Keratinocyte (primary cell): ENCODE measurements around the gene POMT2.

ENCODE experiments used
- CTCF ChIP-seq, 3 experiments: IDR thresholded peaks in 1 of 3; conservative IDR thresholded peaks in 1 of 3; optimal IDR thresholded peaks in 1 of 3; 2 replicates in 2 of 3; 3 replicates in 1 of 3; pipeline versions ENCODE3 to v1.5.1; 2011; ENCODE audit warnings: low read length in 3 of 3, mild to moderate bottlenecking in 3 of 3, moderate library complexity in 2 of 3, control low read depth in 1 of 3, inconsistent platforms in 1 of 3; ENCODE audit not compliant: insufficient read depth in 2 of 3; ENCODE audit errors: extremely low read depth in 1 of 3
- EZH2 ChIP-seq: IDR thresholded peaks from one replicate; pipeline ENCODE4 v1.6.1; 2012; ENCODE audit warnings: inconsistent platforms, mild to moderate bottlenecking, low read length, moderate library complexity

- TF ChIP-seq CTCF (optimal IDR thresholded peaks at IDR 0.05 in 1 of 3, IDR thresholded peaks at IDR 0.05 in 1 of 3, conservative IDR thresholded peaks at IDR 0.05 in 1 of 3; ENCODE audit: extremely low read depth in 1 of 3, insufficient read depth in 2 of 3, low read length in 3 of 3) (no peak), EZH2 (no peak)
These were observed 41.0 kb downstream of the POMT2 start for GRCh38 chr14:77279719-77280118.
